ENCODE measurements around the gene GP1BB. TPM values are rescaled to one million over a fixed set of nuclear protein-coding genes. Genes with fewer than 3 reads are reported as not detected.

Gene GP1BB
- polyA plus RNA-seq, 2 of the 4 experiments (the other 2 are of a cell fraction) = 0.06 to 0.48 TPM

DNA sequence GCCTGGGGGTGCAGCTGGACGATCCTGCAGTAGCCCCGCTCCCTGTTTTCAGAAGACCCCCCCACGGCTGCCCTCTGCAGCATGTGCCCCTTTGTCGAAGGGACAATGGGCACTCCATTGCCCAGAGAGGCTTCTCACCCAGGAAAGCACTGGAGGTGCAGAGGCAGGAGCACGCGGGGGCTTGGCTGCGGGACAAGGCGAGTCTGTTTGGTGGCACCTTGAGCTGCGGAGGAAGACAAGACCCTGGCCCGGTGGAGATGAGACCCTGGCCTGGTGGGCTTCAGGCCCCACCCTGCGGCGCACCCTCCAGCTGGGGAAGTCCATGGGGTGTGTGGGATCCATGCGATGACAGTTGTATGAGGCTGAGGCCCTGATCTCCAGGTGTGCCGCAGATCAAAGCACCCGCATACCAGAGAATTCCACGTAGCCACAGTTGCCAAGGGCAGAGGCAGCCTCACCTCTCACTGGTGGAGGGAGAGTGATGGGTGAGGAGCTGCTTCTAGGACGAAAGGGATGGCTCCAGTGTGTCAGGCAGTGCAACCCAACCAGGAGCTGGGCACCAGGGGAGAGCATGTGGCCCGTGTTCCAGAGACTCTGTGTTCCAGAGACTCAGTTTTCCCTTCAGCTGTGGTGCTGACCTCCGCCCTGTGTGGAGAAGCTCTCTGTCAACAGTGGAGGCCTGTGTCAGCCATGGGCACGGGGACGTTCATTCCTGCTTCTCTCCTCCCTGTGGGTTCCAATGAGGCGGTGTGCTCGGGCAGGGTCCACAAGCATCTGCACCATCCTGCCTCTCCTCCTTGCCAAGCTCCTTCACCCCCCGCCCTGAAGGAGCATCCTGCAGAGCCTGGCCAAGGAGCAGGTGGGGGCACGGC lies 47.2 kb downstream of the GP1BB start:
- POLR2A ChIA-PET = no interaction called here
- FAIRE-seq (no peak), DNase-seq (ENCODE audit: low read depth in 1 of 2, low spot score in 1 of 2) (no peak), ATAC-seq (no peak)
- CTCF ChIA-PET = interaction anchor here (0.6 to 1.6 kb wide), 7 partner anchors 13 to 140 kb away, joined by 3 to 8 read pairs (median 3); no protein-coding TSS in a partner anchor
- H3K9me3 ChIP-seq = no peaks in the 10 kb centered on the region
- TF ChIP-seq ZC3H11A (IDR thresholded peaks at IDR 0.05) = no peak
- TF ChIP-seq CHD2 (IDR thresholded peaks at IDR 0.05; ENCODE audit: low read length, partially characterized antibody) = no peak
- TF ChIP-seq HOXB13 (CRISPR knock-in tag; IDR thresholded peaks at IDR 0.05; ENCODE audit: low read depth) = no peak
- TF ChIP-seq HEYL (CRISPR knock-in tag; IDR thresholded peaks at IDR 0.05) = no peak
- no peak for TF ChIP-seq HOXB5 (CRISPR knock-in tag; IDR thresholded peaks at IDR 0.05)
- TF ChIP-seq, protein P1, sequence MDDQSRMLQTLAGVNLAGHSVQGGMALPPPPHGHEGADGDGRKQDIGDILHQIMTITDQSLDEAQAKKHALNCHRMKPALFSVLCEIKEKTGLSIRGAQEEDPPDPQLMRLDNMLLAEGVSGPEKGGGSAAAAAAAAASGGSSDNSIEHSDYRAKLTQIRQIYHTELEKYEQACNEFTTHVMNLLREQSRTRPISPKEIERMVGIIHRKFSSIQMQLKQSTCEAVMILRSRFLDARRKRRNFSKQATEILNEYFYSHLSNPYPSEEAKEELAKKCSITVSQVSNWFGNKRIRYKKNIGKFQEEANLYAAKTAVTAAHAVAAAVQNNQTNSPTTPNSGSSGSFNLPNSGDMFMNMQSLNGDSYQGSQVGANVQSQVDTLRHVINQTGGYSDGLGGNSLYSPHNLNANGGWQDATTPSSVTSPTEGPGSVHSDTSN (IDR thresholded peaks at IDR 0.05) = no peak
- no peak for TF ChIP-seq TFCP2L1 (CRISPR knock-in tag; IDR thresholded peaks at IDR 0.05)
- TF ChIP-seq NPAS2 (CRISPR knock-in tag; IDR thresholded peaks at IDR 0.05; ENCODE audit: borderline replicate concordance) = no peak
- no peak overlapping the region for H3K4me3 ChIP-seq
- H3K4me2 ChIP-seq = no peak overlapping the region
- no peak overlapping the region for H3K27ac ChIP-seq
- no peaks in the 10 kb centered on the region for H3K4me1 ChIP-seq
- 83% methylated on average over 12 of the region's 25 CpGs for WGBS (ENCODE audit: missing lambda C conversion rate)

DNA sequence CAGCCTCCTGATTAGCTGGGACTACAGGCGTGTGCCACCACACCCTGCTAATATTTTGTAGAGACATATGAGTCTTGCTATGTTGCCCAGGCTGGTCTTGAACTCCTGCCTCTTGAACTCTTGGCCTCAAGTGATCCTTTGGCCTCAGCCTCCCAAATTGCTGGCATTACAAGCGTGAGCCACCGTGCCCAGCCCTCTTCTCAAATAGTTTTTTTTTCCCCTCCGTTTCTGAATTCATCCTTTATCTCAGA lies 49.0 kb downstream of the GP1BB start:
- TF ChIP-seq MAZ (IDR thresholded peaks at IDR 0.05; ENCODE audit: borderline replicate concordance, low read depth, low read length) (no peak), CBX8 (IDR thresholded peaks at IDR 0.05) (no peak), NPAS2 (CRISPR knock-in tag; IDR thresholded peaks at IDR 0.05; ENCODE audit: borderline replicate concordance) (no peak), ZC3H11A (IDR thresholded peaks at IDR 0.05) (no peak), FOSB (CRISPR knock-in tag; IDR thresholded peaks at IDR 0.05) (no peak), ESRRA (IDR thresholded peaks at IDR 0.05; ENCODE audit: borderline replicate concordance, low read length) (no peak), FOXS1 (CRISPR knock-in tag; IDR thresholded peaks at IDR 0.05) (no peak), CHD2 (IDR thresholded peaks at IDR 0.05; ENCODE audit: low read length, partially characterized antibody) (no peak), POLR2AphosphoS2 (conservative IDR thresholded peaks at IDR 0.05; ENCODE audit: low read length) (no peak), RFX5 (IDR thresholded peaks at IDR 0.05) (no peak), CBX2 (IDR thresholded peaks at IDR 0.05; ENCODE audit: borderline replicate concordance, low read depth) (no peak), KDM1A (IDR thresholded peaks at IDR 0.05; ENCODE audit: low read depth) (no peak), GATA3 (IDR thresholded peaks at IDR 0.05; ENCODE audit: borderline replicate concordance) (no peak), BHLHE40 (IDR thresholded peaks at IDR 0.05; ENCODE audit: low read depth, low read length) (no peak)
- TF ChIP-seq, protein P2, sequence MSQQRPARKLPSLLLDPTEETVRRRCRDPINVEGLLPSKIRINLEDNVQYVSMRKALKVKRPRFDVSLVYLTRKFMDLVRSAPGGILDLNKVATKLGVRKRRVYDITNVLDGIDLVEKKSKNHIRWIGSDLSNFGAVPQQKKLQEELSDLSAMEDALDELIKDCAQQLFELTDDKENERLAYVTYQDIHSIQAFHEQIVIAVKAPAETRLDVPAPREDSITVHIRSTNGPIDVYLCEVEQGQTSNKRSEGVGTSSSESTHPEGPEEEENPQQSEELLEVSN (IDR thresholded peaks at IDR 0.05; ENCODE audit: borderline replicate concordance, low read depth) = no peak
- TF ChIP-seq, protein P3, sequence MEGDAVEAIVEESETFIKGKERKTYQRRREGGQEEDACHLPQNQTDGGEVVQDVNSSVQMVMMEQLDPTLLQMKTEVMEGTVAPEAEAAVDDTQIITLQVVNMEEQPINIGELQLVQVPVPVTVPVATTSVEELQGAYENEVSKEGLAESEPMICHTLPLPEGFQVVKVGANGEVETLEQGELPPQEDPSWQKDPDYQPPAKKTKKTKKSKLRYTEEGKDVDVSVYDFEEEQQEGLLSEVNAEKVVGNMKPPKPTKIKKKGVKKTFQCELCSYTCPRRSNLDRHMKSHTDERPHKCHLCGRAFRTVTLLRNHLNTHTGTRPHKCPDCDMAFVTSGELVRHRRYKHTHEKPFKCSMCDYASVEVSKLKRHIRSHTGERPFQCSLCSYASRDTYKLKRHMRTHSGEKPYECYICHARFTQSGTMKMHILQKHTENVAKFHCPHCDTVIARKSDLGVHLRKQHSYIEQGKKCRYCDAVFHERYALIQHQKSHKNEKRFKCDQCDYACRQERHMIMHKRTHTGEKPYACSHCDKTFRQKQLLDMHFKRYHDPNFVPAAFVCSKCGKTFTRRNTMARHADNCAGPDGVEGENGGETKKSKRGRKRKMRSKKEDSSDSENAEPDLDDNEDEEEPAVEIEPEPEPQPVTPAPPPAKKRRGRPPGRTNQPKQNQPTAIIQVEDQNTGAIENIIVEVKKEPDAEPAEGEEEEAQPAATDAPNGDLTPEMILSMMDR (IDR thresholded peaks at IDR 0.05) = no peak
- TF ChIP-seq, protein P1 (IDR thresholded peaks at IDR 0.05) = no peak
- TF ChIP-seq, protein P4, sequence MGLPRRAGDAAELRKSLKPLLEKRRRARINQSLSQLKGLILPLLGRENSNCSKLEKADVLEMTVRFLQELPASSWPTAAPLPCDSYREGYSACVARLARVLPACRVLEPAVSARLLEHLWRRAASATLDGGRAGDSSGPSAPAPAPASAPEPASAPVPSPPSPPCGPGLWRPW (IDR thresholded peaks at IDR 0.05) = no peak
- TF ChIP-seq, protein P5, sequence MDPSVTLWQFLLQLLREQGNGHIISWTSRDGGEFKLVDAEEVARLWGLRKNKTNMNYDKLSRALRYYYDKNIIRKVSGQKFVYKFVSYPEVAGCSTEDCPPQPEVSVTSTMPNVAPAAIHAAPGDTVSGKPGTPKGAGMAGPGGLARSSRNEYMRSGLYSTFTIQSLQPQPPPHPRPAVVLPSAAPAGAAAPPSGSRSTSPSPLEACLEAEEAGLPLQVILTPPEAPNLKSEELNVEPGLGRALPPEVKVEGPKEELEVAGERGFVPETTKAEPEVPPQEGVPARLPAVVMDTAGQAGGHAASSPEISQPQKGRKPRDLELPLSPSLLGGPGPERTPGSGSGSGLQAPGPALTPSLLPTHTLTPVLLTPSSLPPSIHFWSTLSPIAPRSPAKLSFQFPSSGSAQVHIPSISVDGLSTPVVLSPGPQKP (IDR thresholded peaks at IDR 0.05; ENCODE audit: low read depth, low read length) = no peak
- no peak overlapping the region for H3K4me2 ChIP-seq
- DNase-seq (ENCODE audit: low read depth in 1 of 2, low spot score in 1 of 2) = no peak
- no peak for ATAC-seq
- CTCF ChIA-PET = interaction anchor here (1.2 to 2.4 kb wide), 3 partner anchors 8 to 155 kb away, joined by 3 to 8 read pairs (median 5); no protein-coding TSS in a partner anchor
- no peaks in the 10 kb centered on the region for H3K4me1 ChIP-seq
- H3K4me3 ChIP-seq = no peak overlapping the region
- no peak overlapping the region for H3K27ac ChIP-seq
- POLR2A ChIA-PET = no interaction called here
- H3K9me3 ChIP-seq = no peaks in the 10 kb centered on the region
- FAIRE-seq = no peak
- WGBS (ENCODE audit: missing lambda C conversion rate) = 53% methylated on average over 4 of the region's 4 CpGs

All from A549 (cell line).